HG02970 (cell line): Measurements from ENCODE around the gene TM4SF18.
"Not testable (repeated sequence)": the region's sequence is repeated elsewhere in the genome, so short reads cannot be mapped to it uniquely, and the experiment has no call there.

ENCODE experiments used
- ATAC-seq: cut with Tn5 transposase; IDR thresholded peaks from one replicate; pipeline ENCODE4 v1.9.1; 2021; ENCODE audit warnings: mild to moderate bottlenecking, moderate library complexity, moderate number of reproducible peaks; ENCODE audit not compliant: unreplicated experiment, low FRiP score

TM4SF18 gene

DNA sequence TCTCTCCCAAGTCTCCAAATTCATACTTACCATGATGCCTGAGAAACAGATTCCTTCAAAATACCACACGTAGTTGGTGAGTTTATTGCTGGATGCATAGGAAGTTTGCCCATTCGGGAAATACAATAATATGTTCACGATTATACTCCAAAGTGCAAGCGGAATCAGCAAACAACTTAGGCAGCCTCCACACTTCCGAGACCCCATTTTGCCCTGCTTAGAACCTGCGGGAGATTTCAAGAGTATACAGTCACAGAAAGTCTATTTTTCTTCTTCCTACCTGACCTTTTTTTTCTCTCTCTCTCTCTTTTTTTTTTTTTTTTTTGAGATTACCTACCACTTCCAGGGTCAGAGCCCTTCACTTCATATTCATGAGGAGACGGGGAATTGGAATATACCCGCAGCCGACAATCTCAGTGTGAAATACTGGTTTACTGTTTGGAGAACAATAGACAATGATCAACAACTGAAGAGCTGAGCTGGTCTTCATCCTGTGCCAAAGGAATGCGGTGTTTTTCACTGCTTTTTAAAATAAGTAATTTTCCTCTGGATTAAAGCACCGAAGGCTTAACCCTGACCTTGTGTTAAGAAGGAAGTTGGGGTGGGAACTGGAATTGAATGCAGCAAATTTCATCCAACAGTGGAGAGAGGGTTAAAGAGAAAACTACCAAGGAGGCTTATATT, at the start of gene TM4SF18:
TM4SF18 (minus strand) TSS at position 461 of the 684 bp plus-strand sequence; CDS start at position 207, 254 bp downstream.
- ATAC-seq: no peak

DNA sequence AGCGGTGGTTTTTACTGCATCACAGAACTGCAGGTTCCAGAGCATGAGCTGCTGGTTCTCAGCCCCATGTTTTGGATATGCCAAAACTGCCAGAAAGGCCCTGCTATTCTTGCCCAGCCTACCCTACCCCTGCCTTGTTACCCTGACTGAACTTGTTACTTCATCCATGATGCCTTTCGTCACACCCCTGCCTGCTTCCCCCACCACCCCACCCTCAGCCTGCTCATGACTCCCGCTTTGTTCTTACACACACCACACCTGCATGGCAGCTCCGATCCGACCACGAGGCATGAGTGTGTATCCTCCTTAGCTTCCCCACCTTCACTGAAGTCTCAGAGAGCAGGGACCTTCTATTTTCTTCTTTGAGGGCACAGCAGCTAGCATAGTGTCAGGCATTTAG, 49.1 kb upstream of the TM4SF18 start:
- no peak for ATAC-seq

DNA sequence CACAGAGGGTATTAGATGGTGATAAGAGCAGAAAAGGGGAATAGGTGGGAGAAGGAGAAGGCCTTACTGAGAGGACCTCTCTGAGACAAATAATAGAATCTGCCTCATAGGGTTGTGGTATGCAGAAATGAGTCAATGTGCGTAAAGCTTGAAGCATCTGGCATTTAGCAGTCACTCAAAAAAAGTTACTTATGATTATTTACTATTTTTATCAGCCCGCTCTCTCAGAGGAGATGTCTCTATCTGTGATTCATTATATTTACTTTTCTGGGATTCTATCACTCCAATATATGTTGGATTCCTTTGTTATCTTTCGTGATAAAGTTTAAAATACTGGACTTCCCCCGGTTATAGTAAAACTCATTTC, 48.6 kb upstream of the TM4SF18 start:
- ATAC-seq: no peak

- ATAC-seq: no peak
Observed at GRCh38 chr3:149381173-149382100, 48.0 kb upstream of the TM4SF18 start.

DNA sequence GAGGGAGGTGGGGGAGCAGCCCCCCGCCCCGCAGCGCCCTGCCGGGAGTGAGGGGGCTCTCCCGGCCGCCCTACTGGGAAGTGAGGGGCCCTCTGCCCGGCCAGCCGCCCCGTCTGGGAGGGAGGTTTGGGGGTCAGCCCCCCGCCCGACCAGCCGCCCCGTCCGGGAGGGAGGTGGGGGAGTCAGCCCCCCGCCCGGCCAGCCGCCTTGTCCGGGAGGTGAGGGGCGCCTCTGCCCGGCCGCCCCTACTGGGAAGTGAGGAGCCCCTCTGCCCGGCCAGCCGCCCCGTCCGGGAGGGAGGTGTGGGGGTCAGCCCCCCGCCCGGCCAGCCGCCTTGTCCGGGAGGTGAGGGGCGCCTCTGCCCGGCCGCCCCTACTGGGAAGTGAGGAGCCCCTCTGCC, 46.8 kb upstream of the TM4SF18 start:
- not testable (repeated sequence) for ATAC-seq

- no peak for ATAC-seq
Observed at GRCh38 chr3:149378478-149379309, 45.3 kb upstream of the TM4SF18 start.

GRCh38 chr3:149377408-149378364, 44.2 kb upstream of the TM4SF18 start, which contains the start of gene TM4SF1:
Gene TM4SF1 (minus strand): TSS chr3:149377649. CDS start chr3:149377547, 102 bp downstream.
- ATAC-seq: no peak

DNA sequence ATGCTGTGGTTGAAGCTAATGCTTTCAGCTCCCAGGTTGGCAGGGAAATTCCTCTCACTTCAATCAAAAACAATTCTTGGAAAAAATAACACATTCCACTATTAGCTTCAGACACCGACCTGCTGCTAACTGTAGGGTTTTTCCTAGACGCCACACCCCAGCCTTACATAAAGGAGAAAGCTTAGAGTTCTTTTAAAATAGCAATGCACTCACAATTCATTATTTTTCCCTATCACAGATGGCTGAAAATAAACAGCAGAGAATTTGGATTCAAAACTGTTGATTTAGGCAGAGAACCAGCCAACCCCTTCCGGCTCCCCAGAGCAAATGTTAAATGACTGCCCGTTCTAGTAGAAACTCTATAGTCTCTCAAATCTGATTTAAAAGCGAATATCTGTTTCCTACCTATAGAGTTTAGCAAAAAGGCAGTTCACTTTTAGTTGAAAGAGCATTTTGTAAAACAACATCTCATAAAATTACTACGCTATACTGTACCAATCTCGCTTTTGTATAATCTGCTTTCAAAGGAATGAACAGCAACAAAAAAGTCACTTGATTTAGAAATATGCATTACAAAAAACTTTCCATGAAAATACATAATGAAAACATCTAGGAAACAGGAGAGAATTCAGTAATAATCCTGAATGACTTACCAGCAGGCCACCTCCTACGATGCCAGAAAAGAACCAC, 43.4 kb upstream of the TM4SF18 start:
- no peak for ATAC-seq

- no peak for ATAC-seq
Observed at GRCh38 chr3:149375501-149376196, 42.2 kb upstream of the TM4SF18 start.

- ATAC-seq: no peak
Observed at GRCh38 chr3:149374793-149375500, 41.5 kb upstream of the TM4SF18 start.

DNA sequence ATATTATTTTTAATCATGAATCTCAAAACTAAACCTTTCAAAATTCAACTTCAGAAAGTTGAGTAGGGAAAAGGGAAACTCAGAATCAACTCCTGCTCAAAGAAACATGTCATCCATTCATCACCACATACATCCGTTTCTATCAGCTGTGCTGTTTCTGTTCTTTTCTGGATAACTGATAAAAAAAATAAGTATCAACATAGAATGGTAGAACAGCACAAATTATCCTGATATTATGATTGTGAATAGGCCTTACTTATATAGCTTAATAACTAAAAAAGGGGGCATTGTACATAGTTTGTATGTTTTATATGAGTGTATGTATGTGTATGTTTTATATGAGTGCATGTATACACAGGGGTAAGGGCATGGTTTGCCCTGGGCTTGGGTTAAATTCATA, 41.0 kb upstream of the TM4SF18 start:
- ATAC-seq: no peak

GRCh38 chr3:149373235-149374125, 40.0 kb upstream of the TM4SF18 start:
- no peak for ATAC-seq

GRCh38 chr3:149371723-149372114, 38.3 kb upstream of the TM4SF18 start:
- no peak for ATAC-seq

- no peak for ATAC-seq
Observed at GRCh38 chr3:149371001-149371722, 37.7 kb upstream of the TM4SF18 start.

DNA sequence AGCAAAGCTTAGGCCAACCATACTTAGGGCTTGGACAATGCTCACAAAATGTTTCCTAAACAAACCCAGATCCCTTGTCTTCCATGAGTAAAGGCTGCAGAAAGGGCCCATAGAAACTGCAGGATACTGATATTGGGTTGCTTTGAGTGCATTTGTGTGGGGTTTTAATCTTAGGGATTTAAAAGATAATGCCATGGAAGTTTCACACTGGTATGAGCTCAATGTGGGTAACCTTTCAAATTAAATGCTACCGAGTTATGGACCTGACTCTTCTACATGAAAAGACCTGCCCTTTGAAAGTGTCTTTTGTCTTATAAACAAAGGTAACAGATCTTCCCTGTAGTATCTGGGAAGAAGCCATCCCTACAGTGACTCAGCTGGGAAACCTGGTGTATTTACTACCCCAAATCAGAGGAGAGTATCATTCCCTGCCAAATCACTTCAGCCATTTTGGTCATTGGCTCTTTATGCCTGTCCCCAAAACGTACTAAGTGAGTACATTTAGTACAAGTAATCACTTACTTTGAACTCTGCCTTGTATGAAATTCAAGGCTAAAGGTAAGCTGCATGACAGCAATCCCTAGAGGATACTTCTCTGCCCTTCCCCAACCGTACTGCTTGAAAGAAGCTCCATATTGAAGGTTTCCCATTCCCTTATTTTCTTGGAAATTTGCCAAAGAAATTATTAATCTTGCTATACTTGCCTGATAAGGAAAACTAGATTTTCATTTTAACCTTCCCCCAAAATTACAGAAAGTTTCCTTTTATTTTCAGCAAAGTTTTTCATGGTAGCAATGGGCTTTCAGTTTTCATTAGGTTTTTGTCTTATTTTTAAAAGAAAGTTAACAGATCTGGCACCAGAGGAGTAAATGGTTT, 36.8 kb upstream of the TM4SF18 start:
- ATAC-seq: no peak
